Measurements from ENCODE around the gene RMND5B. TPM values are rescaled to one million over a fixed set of nuclear protein-coding genes. Genes with fewer than 3 reads are reported as not detected.

Gene RMND5B
- total and polyA plus RNA-seq, 10 donors = 22.2 to 52.8 (median 36.1) TPM

- Histone ChIP-seq H3K4me1 (peaks cover 0 to 11% (median 2%) of the 10 kb centered on the region in 6 donors), H3K4me3 (no peak overlapping the region), H3K27ac (no peak overlapping the region), H3K27me3 (replicated peaks in 1 of 7) (peaks cover 0 to 16% (median 0%) of the 10 kb centered on the region in 7 donors), H3K36me3 (no peaks in the 10 kb centered on the region), H3K9me3 (no peaks in the 10 kb centered on the region)
- TF ChIP-seq POLR2AphosphoS5 (IDR thresholded peaks at IDR 0.05) = no peak
- TF ChIP-seq CTCF (IDR thresholded peaks at IDR 0.05 in 8 of 11, conservative IDR thresholded peaks at IDR 0.05 in 3 of 11) = no peak
- TF ChIP-seq POLR2A (IDR thresholded peaks at IDR 0.05) = no peak
- intact Hi-C loops (cut with DNase I; ENCODE audit: low total_unique reads) = no loop called here
- no peak for DNase-seq
- WGBS, 5 donors = 65 to 72% (median 70%) methylated on average over 6 of the region's 6 CpGs
Observed at GRCh38 chr5:178186427-178186826, 55.6 kb downstream of the RMND5B start.

DNA sequence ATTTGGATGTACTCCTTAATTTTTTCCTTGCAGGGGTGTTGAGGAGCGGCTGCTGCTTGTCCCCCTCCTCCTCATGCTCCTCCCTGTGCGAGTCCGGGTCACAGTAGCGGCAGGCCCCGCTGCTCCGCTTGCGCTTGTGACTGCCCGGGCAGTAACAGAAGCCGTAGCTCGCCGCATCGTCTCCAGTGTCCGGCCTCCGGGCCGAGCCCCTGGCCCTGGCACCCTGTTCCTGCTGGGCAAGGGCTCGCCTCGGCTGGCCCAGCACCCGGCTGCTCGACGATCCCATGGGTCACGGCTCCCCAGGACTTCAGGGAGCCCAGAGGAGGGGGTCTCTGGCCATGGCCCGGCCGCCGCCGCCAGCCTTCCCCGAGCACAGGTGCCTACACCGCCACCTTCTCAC lies 56.2 kb downstream of the RMND5B start, which contains the start of gene GMCL2:
Gene GMCL2, minus strand, starts transcription at position 358 of the 400 bp plus-strand sequence. Its CDS starts 72 bp downstream, at position 286.
- no peak within 1 kb of the TSS for H3K4me3 ChIP-seq
- TF ChIP-seq CTCF (IDR thresholded peaks at IDR 0.05 in 8 of 11, conservative IDR thresholded peaks at IDR 0.05 in 3 of 11) (no peak), POLR2A (IDR thresholded peaks at IDR 0.05) (no peak), POLR2AphosphoS5 (IDR thresholded peaks at IDR 0.05) (no peak)
- peaks cover 0 to 21% (median 0%) of the 10 kb centered on the region in 7 donors for H3K27me3 ChIP-seq (replicated peaks in 1 of 7)
- intact Hi-C loops (cut with DNase I; ENCODE audit: low total_unique reads) = no loop called here
- H3K36me3 ChIP-seq = no peaks in the 10 kb centered on the region
- peaks cover 0 to 9% (median 2%) of the 10 kb centered on the region in 6 donors for H3K4me1 ChIP-seq
- H3K27ac ChIP-seq = no peak within 1 kb of the TSS
- no peaks in the 10 kb centered on the region for H3K9me3 ChIP-seq
- WGBS, 5 donors = 89 to 94% (median 90%) methylated on average over 25 to 27 of the region's 27 CpGs
- DNase-seq = no peak

DNA sequence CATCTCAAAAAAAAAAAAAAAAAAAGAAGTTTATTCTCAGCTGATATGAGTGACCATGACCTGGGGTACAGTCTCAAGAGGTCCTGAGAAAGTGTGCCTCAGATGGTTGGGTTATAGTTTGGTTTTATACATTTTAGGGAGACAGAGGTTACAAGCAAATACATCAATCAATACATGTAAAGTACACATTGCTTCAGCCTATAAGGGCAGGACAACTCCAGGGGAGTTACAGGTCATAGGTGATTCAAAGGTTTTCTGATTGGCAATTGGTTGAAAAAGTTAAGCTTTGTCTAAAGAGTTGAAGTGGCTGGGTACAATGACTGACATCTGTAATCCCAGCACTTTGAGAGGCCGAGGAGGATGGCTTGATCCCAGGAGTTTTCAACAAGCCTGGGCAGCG lies 58.6 kb downstream of the RMND5B start:
- intact Hi-C loops (cut with DNase I; ENCODE audit: low total_unique reads) = no loop called here
- no peaks in the 10 kb centered on the region for H3K36me3 ChIP-seq
- no peak for TF ChIP-seq CTCF (IDR thresholded peaks at IDR 0.05 in 8 of 11, conservative IDR thresholded peaks at IDR 0.05 in 3 of 11)
- no peak for TF ChIP-seq POLR2A (IDR thresholded peaks at IDR 0.05)
- no peak for TF ChIP-seq POLR2AphosphoS5 (IDR thresholded peaks at IDR 0.05)
- H3K9me3 ChIP-seq = no peaks in the 10 kb centered on the region
- peaks cover 0 to 17% (median 8%) of the 10 kb centered on the region in 6 donors for H3K4me1 ChIP-seq
- 43 to 76% (median 48%) methylated on average over 2 of the region's 2 CpGs for WGBS, 5 donors
- H3K27ac ChIP-seq = no peak overlapping the region
- H3K27me3 ChIP-seq (replicated peaks in 1 of 7) = peaks cover 0 to 37% (median 0%) of the 10 kb centered on the region in 7 donors
- no peak overlapping the region for H3K4me3 ChIP-seq
- no peak for DNase-seq

- WGBS, 5 donors = 74 to 89% (median 84%) methylated on average over 4 of the region's 4 CpGs
- H3K36me3 ChIP-seq = no peaks in the 10 kb centered on the region
- peaks cover 0 to 19% (median 8%) of the 10 kb centered on the region in 6 donors for H3K4me1 ChIP-seq
- intact Hi-C loops (cut with DNase I; ENCODE audit: low total_unique reads) = no loop called here
- H3K27ac ChIP-seq = no peak overlapping the region
- no peak overlapping the region for H3K4me3 ChIP-seq
- no peaks in the 10 kb centered on the region for H3K9me3 ChIP-seq
- H3K27me3 ChIP-seq (replicated peaks in 1 of 7) = peaks cover 0 to 38% (median 0%) of the 10 kb centered on the region in 7 donors
- DNase-seq = no peak
- TF ChIP-seq POLR2AphosphoS5 (IDR thresholded peaks at IDR 0.05) = no peak
- TF ChIP-seq CTCF (IDR thresholded peaks at IDR 0.05 in 8 of 11, conservative IDR thresholded peaks at IDR 0.05 in 3 of 11) = no peak
- TF ChIP-seq POLR2A (IDR thresholded peaks at IDR 0.05) = no peak
Observed at GRCh38 chr5:178191661-178192060, 60.8 kb downstream of the RMND5B start.
